Suprapubic skin (tissue), 3 donors: ENCODE results near the gene ARHGEF12.

Source experiments
- CTCF ChIP-seq, 2 donors: fragments of 200-600 bp in 1 of 2; fragments of 450-650 bp in 1 of 2; sonication (generic) in 1 of 2; IDR thresholded peaks; one replicate each; pipeline ENCODE4 v1.5.1; 2016 to 2019; ENCODE audit warnings: antibody characterized with exemption in 2 of 2, mild to moderate bottlenecking in 1 of 2, moderate library complexity in 1 of 2
- POLR2A ChIP-seq, 2 donors: fragments of 450-650 bp; IDR thresholded peaks; one replicate each; pipeline ENCODE4 v1.6.1; 2017; ENCODE audit warnings: antibody characterized with exemption in 2 of 2, mild to moderate bottlenecking in 2 of 2, moderate library complexity in 2 of 2

- no peak for TF ChIP-seq CTCF (IDR thresholded peaks at IDR 0.05)
- no peak for TF ChIP-seq POLR2A (IDR thresholded peaks at IDR 0.05)
These were observed 178.4 kb downstream of the ARHGEF12 start for GRCh38 chr11:120514541-120515121.
